ENCODE data around the gene ALG3.
A peak's percentile ranks its signal among the peaks of the same experiment; 100 is the strongest.

Gene ALG3

GRCh38 chr3:184290331-184290730, 41.6 kb upstream of the ALG3 start:
- no peaks in the 10 kb centered on the region for H3K9me3 ChIP-seq
- DNase-seq, result no peak
- no peak for TF ChIP-seq CTCF (IDR thresholded peaks at IDR 0.05; ENCODE audit: low read depth, low read length)
- H3K27me3 ChIP-seq, result no peaks in the 10 kb centered on the region
- H3K4me1 ChIP-seq, result no peaks in the 10 kb centered on the region
- H3K36me3 ChIP-seq, result no peaks in the 10 kb centered on the region
- H3K4me3 ChIP-seq (ENCODE audit: low read depth, low read length), result no peak overlapping the region

DNA sequence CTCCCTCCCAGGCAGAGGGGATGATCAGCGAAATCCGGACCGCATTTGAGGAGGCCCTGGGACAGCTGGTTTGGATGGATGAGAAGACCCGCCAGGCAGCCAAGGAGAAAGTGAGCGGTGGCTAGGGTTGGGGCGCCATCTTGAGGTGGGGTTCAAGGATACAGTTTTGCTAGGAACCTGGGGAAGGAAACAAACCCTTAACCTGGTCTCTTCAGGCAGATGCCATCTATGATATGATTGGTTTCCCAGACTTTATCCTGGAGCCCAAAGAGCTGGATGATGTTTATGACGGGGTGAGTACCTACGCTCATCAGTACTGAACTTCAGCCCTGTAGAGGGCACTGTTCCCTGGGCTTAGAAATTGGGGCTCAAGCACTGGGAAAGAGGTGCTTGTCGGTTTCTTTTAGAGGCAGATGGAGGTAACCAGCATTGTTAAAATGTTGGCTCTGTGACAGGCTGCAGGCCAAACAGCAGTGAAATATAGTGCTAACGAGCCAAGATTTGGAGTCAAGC, 40.7 kb upstream of the ALG3 start:
- peak; percentile 84 for TF ChIP-seq CTCF (IDR thresholded peaks at IDR 0.05; ENCODE audit: low read depth, low read length)
- peak; percentile 81 for DNase-seq
- H3K36me3 ChIP-seq, result no peaks in the 10 kb centered on the region
- H3K27me3 ChIP-seq, result no peaks in the 10 kb centered on the region
- no peaks in the 10 kb centered on the region for H3K9me3 ChIP-seq
- H3K4me3 ChIP-seq (ENCODE audit: low read depth, low read length), result no peak overlapping the region
- H3K4me1 ChIP-seq, result no peaks in the 10 kb centered on the region

DNA sequence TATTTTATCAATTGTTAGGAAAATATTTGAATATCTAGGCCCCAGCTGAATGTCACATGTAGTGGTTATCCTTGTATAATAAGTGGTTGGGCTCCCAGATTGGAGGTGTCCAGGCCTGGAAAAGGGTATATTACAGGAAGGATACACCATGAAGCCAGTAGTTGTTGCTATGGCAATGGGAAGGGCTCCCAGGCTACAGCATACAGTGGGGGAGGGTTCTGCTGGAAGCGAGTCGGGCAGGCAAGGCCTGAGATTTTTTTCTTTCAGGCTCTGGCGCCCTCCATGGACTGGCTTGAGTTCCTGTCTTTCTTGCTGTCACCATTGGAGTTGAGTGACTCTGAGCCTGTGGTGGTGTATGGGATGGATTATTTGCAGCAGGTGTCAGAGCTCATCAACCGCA, 35.9 kb upstream of the ALG3 start:
- no peaks in the 10 kb centered on the region for H3K36me3 ChIP-seq
- H3K4me3 ChIP-seq (ENCODE audit: low read depth, low read length), result no peak overlapping the region
- H3K4me1 ChIP-seq, result no peaks in the 10 kb centered on the region
- H3K27me3 ChIP-seq, result no peaks in the 10 kb centered on the region
- TF ChIP-seq CTCF (IDR thresholded peaks at IDR 0.05; ENCODE audit: low read depth, low read length), result peak; percentile 83
- no peaks in the 10 kb centered on the region for H3K9me3 ChIP-seq
- DNase-seq, result peak; percentile 90

DNA sequence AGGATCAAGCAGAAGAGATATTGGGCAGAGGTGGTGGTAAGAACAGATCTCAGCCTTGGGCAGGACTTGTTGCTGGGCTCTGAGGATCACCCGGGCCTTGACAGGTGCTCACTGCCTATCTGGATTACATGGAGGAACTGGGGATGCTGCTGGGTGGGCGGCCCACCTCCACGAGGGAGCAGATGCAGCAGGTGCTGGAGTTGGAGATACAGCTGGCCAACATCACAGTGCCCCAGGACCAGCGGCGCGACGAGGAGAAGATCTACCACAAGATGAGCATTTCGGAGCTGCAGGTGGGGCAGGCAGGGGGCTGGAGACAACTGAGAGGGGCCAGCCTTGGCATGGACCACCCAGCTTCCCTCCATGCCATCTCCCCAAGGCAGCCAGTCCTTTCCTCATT, 34.9 kb upstream of the ALG3 start:
- Histone ChIP-seq H3K9me3 (no peaks in the 10 kb centered on the region), H3K36me3 (no peaks in the 10 kb centered on the region), H3K27me3 (no peaks in the 10 kb centered on the region), H3K4me3 (ENCODE audit: low read depth, low read length) (no peak overlapping the region), H3K4me1 (no peaks in the 10 kb centered on the region)
- DNase-seq, result no peak
- TF ChIP-seq CTCF (IDR thresholded peaks at IDR 0.05; ENCODE audit: low read depth, low read length), result no peak

- no peaks in the 10 kb centered on the region for H3K9me3 ChIP-seq
- DNase-seq, result no peak
- no peaks in the 10 kb centered on the region for H3K4me1 ChIP-seq
- TF ChIP-seq CTCF (IDR thresholded peaks at IDR 0.05; ENCODE audit: low read depth, low read length), result no peak
- no peaks in the 10 kb centered on the region for H3K27me3 ChIP-seq
- H3K4me3 ChIP-seq (ENCODE audit: low read depth, low read length), result no peak overlapping the region
- H3K36me3 ChIP-seq, result no peaks in the 10 kb centered on the region
These were observed 34.2 kb upstream of the ALG3 start for GRCh38 chr3:184282941-184283340.

GRCh38 chr3:184277366-184277765, 28.6 kb upstream of the ALG3 start:
- no peaks in the 10 kb centered on the region for H3K4me1 ChIP-seq
- no peak for DNase-seq
- no peak overlapping the region for H3K4me3 ChIP-seq (ENCODE audit: low read depth, low read length)
- no peaks in the 10 kb centered on the region for H3K9me3 ChIP-seq
- no peak for TF ChIP-seq CTCF (IDR thresholded peaks at IDR 0.05; ENCODE audit: low read depth, low read length)
- H3K27me3 ChIP-seq, result no peaks in the 10 kb centered on the region
- H3K36me3 ChIP-seq, result no peaks in the 10 kb centered on the region

All from BE2C (cell line).